Ecto neural progenitor cell (in vitro differentiated cells): ENCODE measurements around the gene PFKFB2.

ENCODE experiments used
- DNase-seq: peaks from one replicate; pipeline ENCODE4 v3.0.0-alpha.2; 2018; ENCODE audit warnings: low spot score

PFKFB2 gene

GRCh38 chr1:207067185-207067584 is 14.1 kb downstream of the PFKFB2 start:
- no peak for DNase-seq

DNA sequence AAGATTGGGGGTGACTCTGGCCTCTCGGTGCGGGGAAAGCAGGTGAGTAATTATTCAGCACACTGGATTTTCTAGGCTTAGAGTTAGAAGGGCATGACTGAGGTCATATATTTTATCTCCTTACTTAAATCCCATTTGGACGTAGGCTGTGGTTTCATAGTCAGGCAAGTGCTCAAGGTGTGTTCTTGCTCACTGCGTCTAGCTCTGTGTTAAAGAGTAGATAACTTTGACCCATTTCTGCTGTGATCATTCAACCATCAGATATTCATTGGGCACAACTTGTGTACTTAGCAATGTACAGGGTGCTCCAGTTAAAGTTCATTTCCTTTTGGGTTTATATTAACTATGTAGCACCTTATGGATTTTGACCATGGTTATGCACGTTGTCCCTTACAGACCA is 14.6 kb downstream of the PFKFB2 start:
- DNase-seq = no peak

GRCh38 chr1:207069061-207069460 is 16.0 kb downstream of the PFKFB2 start:
- no peak for DNase-seq

DNA sequence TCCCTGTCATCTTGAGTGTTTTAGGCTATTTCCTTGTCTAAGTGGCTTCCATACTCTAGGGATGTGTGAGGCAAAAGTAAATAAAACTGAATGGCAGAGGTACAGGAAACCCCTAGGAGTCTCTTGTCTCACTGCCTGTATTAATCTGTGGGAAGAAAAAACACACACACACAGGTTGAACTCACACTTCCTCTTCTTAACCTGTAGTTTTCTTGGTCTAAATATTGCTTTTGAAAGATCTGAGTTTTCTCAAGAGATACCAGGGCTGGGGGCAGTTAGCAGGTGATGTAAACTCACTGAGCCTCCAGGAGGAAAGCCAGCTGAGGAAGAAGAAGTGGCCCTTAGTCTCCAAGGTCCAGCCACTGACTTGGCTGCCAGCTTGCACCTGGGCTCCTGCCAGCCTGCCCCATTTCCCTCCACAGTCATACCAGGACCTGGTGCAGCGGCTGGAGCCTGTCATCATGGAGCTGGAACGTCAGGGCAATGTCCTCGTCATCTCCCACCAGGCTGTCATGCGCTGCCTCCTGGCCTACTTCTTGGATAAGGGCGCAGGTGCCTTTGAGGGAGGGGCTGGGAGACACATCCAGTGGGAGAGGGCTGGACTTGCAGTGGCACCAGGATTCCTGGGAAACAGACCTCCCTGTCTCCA is 16.9 kb downstream of the PFKFB2 start:
- no peak for DNase-seq

GRCh38 chr1:207070811-207071210 is 17.7 kb downstream of the PFKFB2 start:
- DNase-seq = no peak

DNA sequence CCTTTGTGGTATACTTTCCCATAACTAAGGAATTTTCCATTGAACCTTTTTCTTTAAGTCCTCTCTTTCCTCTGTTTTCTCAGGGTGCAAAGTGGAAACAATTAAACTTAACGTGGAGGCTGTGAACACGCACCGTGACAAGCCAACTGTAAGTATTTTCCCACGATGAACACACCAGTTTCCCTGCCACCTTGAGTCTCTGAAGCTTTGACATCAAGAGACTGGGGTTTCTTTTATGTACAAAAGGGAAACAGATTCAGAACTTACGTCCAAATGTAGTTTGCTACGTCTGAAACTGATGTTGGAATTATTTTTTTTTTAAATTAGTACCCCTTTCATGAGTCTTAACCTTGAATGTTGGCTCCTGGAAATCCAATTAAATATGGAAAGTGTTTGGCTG is 18.4 kb downstream of the PFKFB2 start:
- no peak for DNase-seq

DNA sequence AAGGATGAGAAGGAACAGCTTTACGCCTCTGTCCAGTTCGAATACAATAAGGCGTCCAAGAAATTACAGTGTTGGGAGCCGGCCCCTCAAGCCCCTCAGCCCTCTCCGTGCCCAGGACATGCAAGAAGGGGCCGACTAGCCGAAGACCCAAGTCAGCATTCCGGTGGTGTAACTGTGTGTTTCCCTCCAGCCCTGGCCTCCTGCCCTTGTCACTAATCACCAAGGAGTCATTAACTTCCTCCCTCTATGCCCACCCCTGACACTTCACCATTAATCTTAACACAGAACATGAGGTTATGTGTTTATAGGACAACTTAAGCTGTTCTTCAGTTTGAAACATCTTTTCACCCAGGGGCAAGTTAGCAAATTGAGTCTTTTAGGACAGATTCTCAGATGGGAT is 19.2 kb downstream of the PFKFB2 start:
- DNase-seq = no peak

DNA sequence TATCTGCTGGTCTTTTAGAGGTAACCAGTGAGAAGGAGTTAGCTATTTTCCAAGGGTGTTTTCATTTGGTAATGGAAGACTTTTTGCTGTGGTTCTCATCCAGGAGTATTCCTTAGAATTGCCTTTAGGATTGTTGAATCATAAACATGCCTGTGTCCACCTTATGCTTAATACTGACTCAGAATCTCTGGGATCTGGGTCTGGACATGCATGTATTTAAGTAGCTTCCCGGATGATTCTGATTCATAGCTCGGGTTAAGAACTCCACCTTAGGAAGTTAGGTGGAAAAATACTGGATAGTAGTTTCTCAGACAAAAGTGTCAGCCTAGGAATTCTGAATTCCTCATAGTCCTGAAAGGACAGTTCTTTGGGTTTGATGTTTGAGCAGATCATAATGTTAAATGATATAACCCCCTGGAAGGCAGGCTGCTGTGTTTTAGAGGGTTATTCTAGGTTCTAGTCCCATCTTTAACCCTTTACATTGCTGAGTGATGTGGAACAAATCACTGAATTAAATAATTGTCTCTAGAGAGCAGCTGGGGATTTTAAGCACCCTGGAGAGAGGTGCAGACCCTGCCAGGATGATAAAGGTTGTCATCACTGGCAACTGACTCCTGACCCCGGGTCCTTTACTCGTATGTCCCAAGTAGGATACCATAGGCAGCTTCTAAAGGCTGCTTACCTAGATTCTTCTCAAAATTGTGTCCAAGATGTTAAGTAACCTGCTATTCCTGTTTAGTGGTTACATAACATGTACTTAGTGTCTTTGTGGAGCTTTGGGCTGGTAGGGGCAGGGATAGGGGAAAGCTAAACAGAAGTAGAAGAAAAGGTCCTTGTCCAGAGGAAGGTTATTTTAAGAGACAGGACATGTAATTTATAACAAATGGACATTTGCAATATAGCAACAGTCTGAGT is 21.1 kb downstream of the PFKFB2 start:
- no peak for DNase-seq

DNA sequence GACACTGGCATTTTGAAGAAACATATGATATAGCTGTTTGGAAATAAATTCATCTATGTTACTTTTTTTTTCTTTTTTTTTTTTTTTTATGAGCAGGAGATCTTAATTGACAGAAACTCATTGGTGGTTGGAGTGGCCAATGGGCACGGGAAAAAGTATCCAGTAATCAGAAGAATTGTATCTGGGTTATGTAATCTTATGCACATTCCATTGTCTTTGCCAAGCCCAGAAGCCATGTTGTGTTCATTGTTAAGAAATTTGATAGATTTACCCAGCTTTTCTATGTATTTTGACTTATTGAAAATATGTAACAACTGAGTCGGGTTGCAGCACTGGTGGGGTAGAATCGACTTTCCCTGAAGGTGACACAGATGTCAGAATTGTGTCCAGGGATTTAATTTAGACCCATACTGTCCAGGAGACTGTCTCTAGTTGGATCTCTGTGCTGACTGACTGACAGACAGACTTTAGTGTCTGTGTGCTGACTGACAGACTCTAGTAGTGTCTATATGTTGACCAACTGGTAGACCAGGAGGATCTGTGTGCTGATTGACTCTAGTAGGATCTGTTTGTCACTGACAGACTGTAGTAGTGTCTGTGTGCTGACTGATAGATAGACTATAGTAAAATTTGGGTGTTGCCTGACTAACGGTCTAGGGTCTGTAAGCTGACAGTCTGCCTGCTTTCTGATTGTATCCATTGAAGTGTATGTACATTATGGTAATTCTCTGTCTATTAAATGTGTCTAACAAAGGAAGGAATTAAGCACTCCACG is 23.3 kb downstream of the PFKFB2 start:
- no peak for DNase-seq

GRCh38 chr1:207077012-207077411 is 23.9 kb downstream of the PFKFB2 start:
- DNase-seq = no peak

DNA sequence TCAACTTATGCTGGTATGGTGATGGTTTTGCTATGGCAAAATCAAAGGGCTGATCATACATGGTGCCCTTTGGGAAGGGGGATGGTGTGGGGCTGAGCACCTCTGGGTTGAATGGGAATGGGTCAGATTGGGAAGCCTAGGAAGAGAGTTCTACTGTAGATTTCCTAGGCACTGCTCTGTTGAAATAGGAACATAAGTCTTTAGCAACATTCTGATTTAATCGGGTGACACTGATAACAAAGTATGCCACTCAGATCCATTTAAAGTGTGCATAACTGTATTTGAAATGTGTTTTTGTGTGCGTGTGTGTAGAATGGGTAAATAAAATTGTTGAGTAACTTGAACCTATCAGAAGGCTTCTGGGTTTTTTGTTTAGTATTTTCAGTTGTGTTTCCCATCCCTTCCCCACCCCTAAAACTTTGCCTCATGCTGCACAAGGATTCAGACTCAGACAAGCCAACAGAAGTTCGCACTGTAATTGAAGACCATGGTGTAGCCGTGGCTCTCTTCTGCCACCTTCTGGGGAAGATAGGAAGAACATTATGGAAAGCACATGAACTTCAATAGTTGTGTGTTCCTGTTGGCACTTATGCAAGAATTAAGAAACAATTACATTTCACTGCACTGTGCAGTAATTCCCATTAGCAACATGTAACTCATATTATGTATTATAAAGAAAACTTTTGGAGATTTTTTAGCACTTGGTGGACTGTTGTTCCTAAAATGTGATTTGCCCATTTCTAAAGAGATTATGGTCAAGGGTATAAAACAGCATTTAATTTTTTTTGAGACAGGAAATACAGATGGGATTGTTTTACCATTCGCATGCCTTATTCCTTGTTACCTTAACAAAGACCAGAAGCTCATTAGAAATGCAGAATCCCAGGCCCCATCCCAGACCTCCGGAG is 24.6 kb downstream of the PFKFB2 start:
- DNase-seq = peak; percentile 54

GRCh38 chr1:207078578-207079132 is 25.6 kb downstream of the PFKFB2 start:
- no peak for DNase-seq

- no peak for DNase-seq
Observed at GRCh38 chr1:207079706-207080241, 26.7 kb downstream of the PFKFB2 start.

DNA sequence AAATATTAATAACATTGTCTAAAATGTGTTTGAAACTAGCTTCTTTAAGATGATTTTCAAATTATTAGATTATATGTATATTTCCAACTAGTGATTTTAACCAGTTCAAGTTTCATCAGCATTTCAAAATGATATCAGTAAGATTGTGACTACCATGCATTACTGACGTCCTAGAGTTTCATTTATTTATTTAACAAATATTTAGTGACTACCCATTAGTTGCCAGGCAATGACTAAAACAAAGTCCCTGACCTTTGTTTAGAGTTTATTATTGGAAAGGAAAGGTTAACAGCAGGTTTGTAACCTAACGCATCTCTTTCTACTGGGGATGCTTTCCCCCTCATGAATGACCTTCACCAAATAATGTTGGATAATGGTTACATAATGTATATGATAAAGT is 28.0 kb downstream of the PFKFB2 start:
- DNase-seq = no peak

GRCh38 chr1:207081806-207082205 is 28.7 kb downstream of the PFKFB2 start:
- no peak for DNase-seq

DNA sequence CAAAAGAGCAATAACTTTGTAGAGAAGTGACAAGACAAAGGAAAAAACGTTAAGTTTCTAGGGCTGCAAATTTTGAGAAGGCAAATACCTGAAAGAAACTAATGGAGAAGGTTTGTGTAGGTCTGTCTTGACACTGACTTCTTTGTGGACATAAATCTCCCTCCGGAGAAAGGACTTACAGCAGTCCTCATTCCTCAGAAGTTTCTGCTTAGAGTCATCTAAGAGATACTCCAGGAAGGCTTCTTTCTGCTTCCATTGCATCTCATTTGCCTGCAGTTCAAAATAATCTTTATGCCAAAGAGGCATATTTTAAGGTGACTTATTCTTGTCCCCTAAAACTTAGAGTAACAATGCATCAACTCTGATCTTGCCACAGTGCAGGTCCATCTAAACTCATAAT is 31.2 kb downstream of the PFKFB2 start:
- DNase-seq = no peak

GRCh38 chr1:207084701-207085180 is 31.7 kb downstream of the PFKFB2 start:
- DNase-seq = peak; percentile 65

DNA sequence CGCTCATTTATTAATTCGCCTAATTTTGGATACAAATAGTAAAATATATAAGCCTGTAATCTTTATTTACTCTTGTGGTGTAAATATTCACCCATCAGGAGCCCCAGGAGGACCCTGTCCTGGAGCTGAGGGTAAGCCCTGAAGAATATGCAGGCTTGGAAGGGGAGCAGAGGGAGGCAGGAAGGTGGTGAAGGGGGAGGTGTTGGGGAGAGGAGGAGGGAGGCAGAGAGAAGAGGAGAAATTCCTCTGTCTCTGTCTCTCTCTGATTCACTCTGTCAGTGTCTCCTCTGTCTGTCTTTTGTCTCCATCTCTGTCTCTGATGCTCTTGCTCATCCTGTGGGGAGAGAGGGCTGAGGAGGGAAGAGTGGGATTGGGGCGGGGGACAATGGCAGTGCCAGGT is 32.8 kb downstream of the PFKFB2 start:
- no peak for DNase-seq

GRCh38 chr1:207088161-207088560 is 35.1 kb downstream of the PFKFB2 start:
- DNase-seq = no peak

- DNase-seq = no peak
Observed at GRCh38 chr1:207088701-207089626, 35.9 kb downstream of the PFKFB2 start, which contains the start of gene C4BPB. Gene C4BPB, plus strand, starts transcription at chr1:207088860. Its CDS starts 672 bp downstream, at chr1:207089532.
